HEK293 (cell line): ENCODE data around the gene SRL.

Source experiments
- CTCF ChIA-PET: fragments of 350-600 bp; formaldehyde crosslinking; extraction: SDS; loops from one replicate; lab custom pipeline; 2021; ENCODE audit warnings: antibody characterized with exemption; lab: Yijun Ruan, JAX
- POLR2A ChIA-PET: fragments of 300-600 bp; formaldehyde crosslinking; extraction: SDS; loops from one replicate; lab custom pipeline; 2020; ENCODE audit warnings: antibody characterized with exemption, inconsistent platforms; lab: Yijun Ruan, JAX
- H3K27ac ChIP-seq: fragments of 200-500 bp; sonication (Bioruptor generic); 2 replicates; pipeline ENCODE4 v1.5.1; 2014; ENCODE audit warnings: low read depth, low read length, control low read depth, inconsistent platforms; ENCODE audit errors: extremely low read depth
- H3K36me3 ChIP-seq, 2 experiments: fragments of 200-500 bp in 1 of 2; sonication (Bioruptor generic) in 1 of 2; 1 replicate in 1 of 2; 2 replicates in 1 of 2; pipeline ENCODE4 v1.5.1; 2014 to 2017; ENCODE audit warnings: inconsistent platforms in 2 of 2, low read length in 2 of 2; ENCODE audit not compliant: control insufficient read depth in 2 of 2, insufficient read depth in 1 of 2
- H3K4me1 ChIP-seq: fragments of 200-500 bp; sonication (Bioruptor generic); 2 replicates; pipeline ENCODE4 v1.5.1; 2014; ENCODE audit warnings: mild to moderate bottlenecking, low read length, inconsistent platforms; ENCODE audit not compliant: control insufficient read depth, insufficient read depth
- H3K4me3 ChIP-seq: 2 replicates; pipeline ENCODE4 v1.5.1; 2011; ENCODE audit warnings: low read depth, mild to moderate bottlenecking, control low read depth, low read length, moderate library complexity
- H3K9me3 ChIP-seq: fragments of 200-500 bp; sonication (Bioruptor generic); 2 replicates; pipeline ENCODE4 v1.5.1; 2014; ENCODE audit warnings: low read depth, low read length, inconsistent platforms; ENCODE audit not compliant: control insufficient read depth, insufficient read depth
- BCL6B ChIP-seq: fragments of 450-650 bp; formaldehyde crosslinking; IDR thresholded peaks from 2 replicates; pipeline ENCODE4 v1.5.1; 2017; ENCODE audit warnings: missing biosample characterization, missing genetic modification characterization
- EGR2 ChIP-seq: fragments of 450-650 bp; formaldehyde crosslinking; IDR thresholded peaks from 2 replicates; pipeline ENCODE4 v1.5.1; 2016; ENCODE audit warnings: low read depth, missing biosample characterization, missing genetic modification characterization
- GLIS1 ChIP-seq: fragments of 450-650 bp; formaldehyde crosslinking; IDR thresholded peaks from 2 replicates; pipeline ENCODE4 v1.5.1; 2016; ENCODE audit warnings: missing biosample characterization, missing genetic modification characterization
- KLF1 ChIP-seq: fragments of 450-650 bp; formaldehyde crosslinking; IDR thresholded peaks from 2 replicates; pipeline ENCODE4 v1.5.1; 2016; ENCODE audit warnings: missing biosample characterization, missing genetic modification characterization
- PATZ1 ChIP-seq: fragments of 450-650 bp; formaldehyde crosslinking; IDR thresholded peaks from 2 replicates; pipeline ENCODE4 v1.5.1; 2016; ENCODE audit warnings: missing biosample characterization, missing genetic modification characterization
- RBAK ChIP-seq: fragments of 450-650 bp; formaldehyde crosslinking; IDR thresholded peaks from 2 replicates; pipeline ENCODE4 v1.5.1; 2016; ENCODE audit warnings: missing biosample characterization, missing genetic modification characterization
- SP2 ChIP-seq: fragments of 450-650 bp; formaldehyde crosslinking; IDR thresholded peaks from 2 replicates; pipeline ENCODE4 v1.5.1; 2016; ENCODE audit warnings: missing biosample characterization, missing genetic modification characterization
- ZNF311 ChIP-seq: fragments of 450-650 bp; formaldehyde crosslinking; IDR thresholded peaks from 2 replicates; pipeline ENCODE4 v1.5.1; 2017; ENCODE audit warnings: missing biosample characterization, missing genetic modification characterization, borderline replicate concordance
- ZNF398 ChIP-seq: fragments of 450-650 bp; formaldehyde crosslinking; IDR thresholded peaks from 2 replicates; pipeline ENCODE4 v1.5.1; 2017; ENCODE audit warnings: missing biosample characterization, missing genetic modification characterization
- ZNF514 ChIP-seq: fragments of 450-650 bp; formaldehyde crosslinking; IDR thresholded peaks from 2 replicates; pipeline ENCODE4 v1.5.1; 2016; ENCODE audit warnings: missing biosample characterization, missing genetic modification characterization
- ZNF629 ChIP-seq: fragments of 450-650 bp; formaldehyde crosslinking; IDR thresholded peaks from 2 replicates; pipeline ENCODE4 v1.5.1; 2017; ENCODE audit warnings: missing biosample characterization, missing genetic modification characterization
- ZNF645 ChIP-seq: fragments of 450-650 bp; formaldehyde crosslinking; IDR thresholded peaks from 2 replicates; pipeline ENCODE4; 2016; ENCODE audit warnings: missing biosample characterization, missing genetic modification characterization
- ZNF692 ChIP-seq: fragments of 450-650 bp; formaldehyde crosslinking; IDR thresholded peaks from 2 replicates; pipeline ENCODE4 v1.5.1; 2016; ENCODE audit warnings: missing biosample characterization, missing genetic modification characterization
- ZXDB ChIP-seq: fragments of 450-650 bp; formaldehyde crosslinking; IDR thresholded peaks from 2 replicates; pipeline ENCODE4 v1.5.1; 2016; ENCODE audit warnings: missing biosample characterization, missing genetic modification characterization

SRL gene

GRCh38 chr16:4263504-4264436 is 21.9 kb upstream of the SRL start (continued):
- TF ChIP-seq ZNF398 (tag by site-specific recombination), result peak; percentile 48; the same call in 1 of the 2 replicates
- peak; percentile 97 for TF ChIP-seq KLF1 (tag by site-specific recombination)
- peak; percentile 85 for TF ChIP-seq GLIS1 (tag by site-specific recombination)
- peak; percentile 63 for TF ChIP-seq EGR2
- no peak for TF ChIP-seq RBAK
- TF ChIP-seq PATZ1 (tag by site-specific recombination), result peak; percentile 60
- TF ChIP-seq SP2 (tag by site-specific recombination), result peak; percentile 72
- peak; percentile 75 for TF ChIP-seq ZNF692
- no peak for TF ChIP-seq ZNF514 (tag by site-specific recombination)
- TF ChIP-seq BCL6B, result no peak
- TF ChIP-seq ZNF629 (tag by site-specific recombination), result no peak

- Histone ChIP-seq H3K4me3 (no peak overlapping the region), H3K4me1 (no peaks in the 10 kb centered on the region), H3K27ac (no peak overlapping the region), H3K36me3 (peaks cover 7 to 37% of the 10 kb centered on the region in 2 experiments; a peak in 2 of 3 replicates), H3K9me3 (no peaks in the 10 kb centered on the region)
- ChIA-PET POLR2A (interaction anchor here (1.1 kb wide), 1 partner anchor 9 kb away, joined by 3 read pairs; no protein-coding TSS in a partner anchor), CTCF (interaction anchor here (0.6 to 1.7 kb wide), 6 partner anchors 8 to 1303 kb away, joined by 3 to 11 read pairs (median 6); no protein-coding TSS in a partner anchor)
- TF ChIP-seq ZNF645, result no peak
- TF ChIP-seq PATZ1 (tag by site-specific recombination), result no peak
- no peak for TF ChIP-seq ZXDB (tag by site-specific recombination)
- no peak for TF ChIP-seq ZNF311 (tag by site-specific recombination)
- no peak for TF ChIP-seq ZNF629 (tag by site-specific recombination)
Observed at GRCh38 chr16:4262303-4262835, 20.5 kb upstream of the SRL start.
